Left cardiac atrium (tissue), 4 donors: ENCODE measurements around the gene IVD. TPM values are rescaled to one million over a fixed set of nuclear protein-coding genes. Genes with fewer than 3 reads are reported as not detected.

Experiments used
- ATAC-seq, 2 donors: fragments of 200-7000 bp; cut with Tn5 transposase; one replicate each; pipeline ENCODE4 v1.9.1; 2020; ENCODE audit warnings: mild to moderate bottlenecking in 2 of 2, moderate library complexity in 2 of 2
- DNase-seq: peaks from one replicate; pipeline ENCODE4 v3.0.0-alpha.2; 2020
- intact Hi-C, 2 donors: fragments of 100-400 bp; cut with DNase I; formaldehyde crosslinking; loops; one replicate each; pipeline versions ENCODE4 v1.14.1 to v1.15.1; 2022 to 2023
- total RNA-seq, 2 donors: library from RNA; stranded (reverse); fragmentation: NEBNext Ultra II Directional; extraction: Animal tissue kit (Norgen Biotek cat#: 25700); gene quantifications; one replicate each; pipeline ENCODE4 v1.2.1, GENCODE V29; 2021
- donor health status: DM: no; HTN: yes; CAD: no.
- donor health status: DM: no; HTN: yes; CAD: no; lungs with severe emphysema.
- donor health status: DM: yes; HTN: yes; CAD: no.
- donor health status: Dilated cardiomyopathy.

Gene IVD
- total RNA-seq, 2 donors from 2014 or later: 58.4 to 63.4 TPM

- intact Hi-C loops: no loop called here
- DNase-seq (no peak), ATAC-seq (no peak)
Observed at GRCh38 chr15:40399370-40399769, 6.2 kb upstream of the IVD start.

GRCh38 chr15:40407330-40407990 is 1.9 kb downstream of the IVD start:
- ATAC-seq (no peak), DNase-seq (no peak)
- intact Hi-C loops: no loop called here

- intact Hi-C loops: no loop called here
- no peak for DNase-seq
- ATAC-seq: no peak
Observed at GRCh38 chr15:40409366-40409765, 3.8 kb downstream of the IVD start.

GRCh38 chr15:40410476-40410875 is 4.9 kb downstream of the IVD start:
- ATAC-seq (no peak), DNase-seq (no peak)
- intact Hi-C loops: loop anchor here in 1 of 2 donors (10.0 kb wide), 1 partner anchor 46 kb away; no protein-coding TSS in a partner anchor

GRCh38 chr15:40412095-40412759 is 6.6 kb downstream of the IVD start:
- DNase-seq (no peak), ATAC-seq (peak in 1 of 2 donors; percentile 58)
- intact Hi-C loops: loop anchor here in 1 of 2 donors (10.0 kb wide), 1 partner anchor 47 kb away; no protein-coding TSS in a partner anchor

GRCh38 chr15:40413036-40413435 is 7.4 kb downstream of the IVD start:
- intact Hi-C loops: loop anchor here in 1 of 2 donors (10.0 kb wide), 1 partner anchor 48 kb away; no protein-coding TSS in a partner anchor
- no peak for DNase-seq
- ATAC-seq: peak in 1 of 2 donors; percentile 61

GRCh38 chr15:40414816-40415215 is 9.2 kb downstream of the IVD start:
- ATAC-seq (no peak), DNase-seq (no peak)
- intact Hi-C loops: loop anchor here in 1 of 2 donors (10.0 kb wide), 1 partner anchor 50 kb away; no protein-coding TSS in a partner anchor

- intact Hi-C loops: loop anchor here in 1 of 2 donors (10.0 kb wide), 1 partner anchor 50 kb away; no protein-coding TSS in a partner anchor
- DNase-seq (no peak), ATAC-seq (no peak)
Observed at GRCh38 chr15:40415226-40415625, 9.6 kb downstream of the IVD start.

GRCh38 chr15:40416056-40416455 is 10.5 kb downstream of the IVD start:
- intact Hi-C loops: loop anchor here in 1 of 2 donors (10.0 kb wide), 1 partner anchor 51 kb away; no protein-coding TSS in a partner anchor
- no peak for ATAC-seq
- no peak for DNase-seq

GRCh38 chr15:40418126-40418525 is 12.5 kb downstream of the IVD start:
- intact Hi-C loops: loop anchor here in 1 of 2 donors (10.0 kb wide), 1 partner anchor 53 kb away; no protein-coding TSS in a partner anchor
- no peak for DNase-seq
- no peak for ATAC-seq

- intact Hi-C loops: loop anchor here (2.0 to 10.0 kb wide), 6 partner anchors 51 to 205 kb away; partner anchors contain the start of genes ANKRD63 (in 1 of the 2), CCDC9B (in 1 of the 2) and INAFM2 (in 1 of the 2)
- no peak for DNase-seq
- ATAC-seq: peak; percentile 35 to 53
Observed at GRCh38 chr15:40420071-40420713, 14.6 kb downstream of the IVD start.

- ATAC-seq (peak; percentile 16 to 20), DNase-seq (no peak)
- intact Hi-C loops: loop anchor here (2.0 to 10.0 kb wide), 6 partner anchors 52 to 206 kb away; partner anchors contain the start of genes ANKRD63 (in 1 of the 2), CCDC9B (in 1 of the 2) and INAFM2 (in 1 of the 2)
Observed at GRCh38 chr15:40420793-40421192, 15.2 kb downstream of the IVD start.

- ATAC-seq (peak; percentile 91 to 93), DNase-seq (peak; percentile 83)
- intact Hi-C loops: loop anchor here (2.0 to 10.0 kb wide), 6 partner anchors 53 to 207 kb away; partner anchors contain the start of genes ANKRD63 (in 1 of the 2), CCDC9B (in 1 of the 2) and INAFM2 (in 1 of the 2)
Observed at GRCh38 chr15:40421246-40422157, 15.9 kb downstream of the IVD start.

- DNase-seq (no peak), ATAC-seq (no peak)
- intact Hi-C loops: loop anchor here (5.0 to 10.0 kb wide), 5 partner anchors 82 to 210 kb away; partner anchors contain the start of genes ANKRD63 (in 1 of the 2), CCDC9B (in 1 of the 2) and INAFM2 (in 1 of the 2)
Observed at GRCh38 chr15:40424483-40425115, 19.0 kb downstream of the IVD start.

- DNase-seq (no peak), ATAC-seq (no peak)
- intact Hi-C loops: loop anchor here in 1 of 2 donors (10.0 kb wide), 1 partner anchor 211 kb away; no protein-coding TSS in a partner anchor
Observed at GRCh38 chr15:40425681-40426080, 20.1 kb downstream of the IVD start.

GRCh38 chr15:40427188-40427587 is 21.6 kb downstream of the IVD start:
- ATAC-seq (no peak), DNase-seq (no peak)
- intact Hi-C loops: loop anchor here in 1 of 2 donors (10.0 kb wide), 1 partner anchor 212 kb away; no protein-coding TSS in a partner anchor

GRCh38 chr15:40428185-40428584 is 22.6 kb downstream of the IVD start:
- ATAC-seq (no peak), DNase-seq (no peak)
- intact Hi-C loops: loop anchor here in 1 of 2 donors (10.0 kb wide), 1 partner anchor 213 kb away; no protein-coding TSS in a partner anchor
